Heart left ventricle (tissue), 13 donors: ENCODE measurements around the gene PARD3.

ENCODE experiments used
- POLR2A ChIP-seq, 2 donors: fragments of 450-650 bp; IDR thresholded peaks; one replicate each; pipeline ENCODE4 v1.6.1; 2017; ENCODE audit warnings: antibody characterized with exemption in 2 of 2, mild to moderate bottlenecking in 2 of 2, moderate library complexity in 2 of 2
- TF ChIP-seq, protein P1 (sequence below), 12 donors: fragments of 200-600 bp; sonication (generic) in 4 of 12; IDR thresholded peaks; one replicate each; pipeline versions ENCODE4 v1.5.0 to v1.8.0; 2018 to 2022; ENCODE audit warnings: antibody characterized with exemption in 12 of 12, mild to moderate bottlenecking in 5 of 12
- donor health status: ischemic (EF 13 %, LVEDD 7.1; RV severe dilation, severe dysfunction).
- donor health status: DM: no; HTN: yes; CAD: no.
- donor health status: DM: no; HTN: no; CAD: no.
- donor health status: ischemic (EF 25% LVEDD 6.9; RV normal size, moderate dysfunction).
- donor health status: ischemic (EF 25% LVEDD 5.7; RV mildly dilated, moderate dysfunction).
- donor health status: ischemic (EF 35%, LVEDD 5.7; RV mildly dilated, moderate dysfunction).
- donor health status: nonischemic (EF 11% LVEDD 7.7; RV severe dilation, severe dysfunction).
- donor health status: DM: yes; HTN: yes; CAD: no.
- donor health status: PGD.
- donor health status: ischemic (EF 29% LVEDD 5.4; RV normal size, mild dysfunction).
- donor health status: nonischemic (EF 23%, LVEDD 6.1; RV moderate dilation, normal function).

DNA sequence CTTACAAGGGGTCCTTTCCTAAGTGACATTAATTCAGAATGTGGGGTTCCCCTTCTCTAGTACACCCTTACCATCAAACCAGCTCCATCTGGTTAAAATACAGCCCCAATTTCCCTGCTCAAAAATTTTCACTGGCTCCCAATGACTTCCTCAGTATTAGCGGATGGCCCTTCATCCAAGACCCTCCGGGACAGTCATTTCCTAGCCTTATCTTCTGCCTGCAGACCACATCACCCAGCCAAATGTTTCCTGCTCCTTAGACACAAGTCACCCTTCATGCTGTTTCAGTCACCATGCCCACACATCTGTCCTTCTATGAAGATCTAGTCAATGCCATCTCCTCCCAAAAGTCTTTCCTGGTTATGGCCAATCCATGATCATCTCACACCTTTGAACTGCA is 45.2 kb downstream of the PARD3 start:
- TF ChIP-seq, protein P1, sequence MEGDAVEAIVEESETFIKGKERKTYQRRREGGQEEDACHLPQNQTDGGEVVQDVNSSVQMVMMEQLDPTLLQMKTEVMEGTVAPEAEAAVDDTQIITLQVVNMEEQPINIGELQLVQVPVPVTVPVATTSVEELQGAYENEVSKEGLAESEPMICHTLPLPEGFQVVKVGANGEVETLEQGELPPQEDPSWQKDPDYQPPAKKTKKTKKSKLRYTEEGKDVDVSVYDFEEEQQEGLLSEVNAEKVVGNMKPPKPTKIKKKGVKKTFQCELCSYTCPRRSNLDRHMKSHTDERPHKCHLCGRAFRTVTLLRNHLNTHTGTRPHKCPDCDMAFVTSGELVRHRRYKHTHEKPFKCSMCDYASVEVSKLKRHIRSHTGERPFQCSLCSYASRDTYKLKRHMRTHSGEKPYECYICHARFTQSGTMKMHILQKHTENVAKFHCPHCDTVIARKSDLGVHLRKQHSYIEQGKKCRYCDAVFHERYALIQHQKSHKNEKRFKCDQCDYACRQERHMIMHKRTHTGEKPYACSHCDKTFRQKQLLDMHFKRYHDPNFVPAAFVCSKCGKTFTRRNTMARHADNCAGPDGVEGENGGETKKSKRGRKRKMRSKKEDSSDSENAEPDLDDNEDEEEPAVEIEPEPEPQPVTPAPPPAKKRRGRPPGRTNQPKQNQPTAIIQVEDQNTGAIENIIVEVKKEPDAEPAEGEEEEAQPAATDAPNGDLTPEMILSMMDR (IDR thresholded peaks at IDR 0.05), result no peak
- TF ChIP-seq POLR2A (IDR thresholded peaks at IDR 0.05), result no peak
